Fibroblast of skin of left quadriceps (primary cell): ENCODE data around the gene ZNF609.
A peak's percentile ranks its signal among the peaks of the same experiment; 100 is the strongest.

Experiments
- DNase-seq, 2 experiments: peaks; one replicate each; pipeline ENCODE4 v3.0.0-alpha.2; 2013; ENCODE audit warnings: low read depth in 2 of 2

ZNF609 gene

GRCh38 chr15:64695561-64695992, 235.2 kb downstream of the ZNF609 start:
- no peak for DNase-seq

- no peak for DNase-seq
Observed at GRCh38 chr15:64696481-64696880, 236.1 kb downstream of the ZNF609 start.

GRCh38 chr15:64697911-64698369, 237.6 kb downstream of the ZNF609 start:
- DNase-seq, result no peak

- no peak for DNase-seq
Observed at GRCh38 chr15:64698823-64699222, 238.4 kb downstream of the ZNF609 start.

- DNase-seq, result peak; percentile 12 to 13
Observed at GRCh38 chr15:64699751-64700388, 239.5 kb downstream of the ZNF609 start.

- no peak for DNase-seq
Observed at GRCh38 chr15:64701051-64701450, 240.7 kb downstream of the ZNF609 start.

- no peak for DNase-seq
Observed at GRCh38 chr15:64701482-64702184, 241.3 kb downstream of the ZNF609 start.

GRCh38 chr15:64702816-64703631, 242.6 kb downstream of the ZNF609 start:
- peak; percentile 87 to 89 for DNase-seq

- DNase-seq, result no peak
Observed at GRCh38 chr15:64703632-64703959, 243.2 kb downstream of the ZNF609 start.

GRCh38 chr15:64705006-64705405, 244.6 kb downstream of the ZNF609 start:
- DNase-seq, result no peak

GRCh38 chr15:64706011-64706911, 245.9 kb downstream of the ZNF609 start:
- no peak for DNase-seq

- DNase-seq, result no peak
Observed at GRCh38 chr15:64710676-64711428, 250.5 kb downstream of the ZNF609 start.

GRCh38 chr15:64712353-64712752, 252.0 kb downstream of the ZNF609 start:
- no peak for DNase-seq

GRCh38 chr15:64713592-64713991, 253.2 kb downstream of the ZNF609 start:
- no peak for DNase-seq

GRCh38 chr15:64716452-64716851, 256.1 kb downstream of the ZNF609 start:
- DNase-seq, result no peak

GRCh38 chr15:64717130-64717529, 256.8 kb downstream of the ZNF609 start:
- no peak for DNase-seq

GRCh38 chr15:64717735-64718495, 257.5 kb downstream of the ZNF609 start:
- no peak for DNase-seq

- DNase-seq, result no peak
Observed at GRCh38 chr15:64720188-64720587, 259.8 kb downstream of the ZNF609 start.

GRCh38 chr15:64730151-64730550, 269.8 kb downstream of the ZNF609 start:
- DNase-seq, result no peak
